HepG2 (cell line): ENCODE measurements around the gene STEAP1B. TPM values are rescaled to one million over a fixed set of nuclear protein-coding genes. Genes with fewer than 3 reads are reported as not detected.

Experiments
- ATAC-seq: fragments of 200-7000 bp; cut with Tn5 transposase; 3 replicates; pipeline ENCODE4 v1.9.1; 2020; ENCODE audit warnings: mild to moderate bottlenecking, moderate library complexity
- BruUV-seq: library from RNA; stranded (reverse); fragments of 400-500 nt; replicated peaks from 2 replicates; lab custom pipeline; 2021; lab: Mats Ljungman, UMichigan
- CTCF ChIA-PET: fragments of 300-600 bp; formaldehyde crosslinking; extraction: SDS; loops from one replicate; lab custom pipeline; 2021; ENCODE audit warnings: low total read pairs, inconsistent platforms, low intra/inter-chr PET ratio; lab: Yijun Ruan, JAX
- POLR2A ChIA-PET: fragments of 350-600 bp; sonication (Branson Sonifier 250); formaldehyde crosslinking; loops from one replicate; lab custom pipeline; 2020; ENCODE audit warnings: antibody characterized with exemption, inconsistent platforms; lab: Yijun Ruan, JAX
- DNase-seq: peaks from one replicate; pipeline ENCODE4 v3.0.0-alpha.2; 2015; ENCODE audit warnings: low spot score
- FAIRE-seq: peaks from 3 replicates; lab custom pipeline; 2011; peaks lifted over from hg19 to GRCh38; lab: Jason Lieb, UNC
- H2AFZ ChIP-seq: one replicate; pipeline ENCODE4 v1.6.1; 2011; ENCODE audit warnings: low read length, inconsistent platforms
- H3K27ac ChIP-seq: fragments of 300-600 bp; 3 replicates; pipeline ENCODE4 v1.8.0; 2011; ENCODE audit warnings: mixed run types, mild to moderate bottlenecking, mixed read lengths, low read length, inconsistent platforms; ENCODE audit not compliant: insufficient read depth; ENCODE audit errors: extremely low read length
- H3K27me3 ChIP-seq, 2 experiments: fragments of 200-600 bp in 1 of 2; 2 replicates in 1 of 2; 3 replicates in 1 of 2; pipeline versions ENCODE4 v1.6.0 to v1.8.0; 2011; ENCODE audit warnings: low read length in 2 of 2, mild to moderate bottlenecking in 2 of 2, moderate library complexity in 2 of 2, inconsistent platforms in 1 of 2; ENCODE audit not compliant: insufficient read depth in 2 of 2, control insufficient read depth in 1 of 2
- H3K36me3 ChIP-seq, 2 experiments: fragments of 200-600 bp in 1 of 2; replicated peaks in 1 of 2; 2 replicates in 1 of 2; 3 replicates in 1 of 2; pipeline versions ENCODE4 v1.5.1 to v1.8.0; 2011; ENCODE audit warnings: low read length in 2 of 2, inconsistent platforms in 1 of 2; ENCODE audit not compliant: insufficient read depth in 2 of 2, control insufficient read depth in 1 of 2
- H3K4me1 ChIP-seq: 2 replicates; pipeline ENCODE4 v1.5.1; 2012; ENCODE audit warnings: low read length, inconsistent platforms; ENCODE audit not compliant: insufficient read depth
- H3K4me2 ChIP-seq: 2 replicates; pipeline ENCODE4 v1.6.0; 2011; ENCODE audit warnings: low read depth, low read length, inconsistent platforms
- H3K4me3 ChIP-seq, 3 experiments: fragments of 200-600 bp in 1 of 3; sonication (generic), shearing (Covaris generic) in 1 of 3; replicated peaks in 1 of 3; 2 replicates each; pipeline ENCODE4 v1.5.1; 2011 to 2016; ENCODE audit warnings: low read length in 3 of 3, inconsistent platforms in 2 of 3, low read depth in 2 of 3, mild to moderate bottlenecking in 2 of 3, control low read depth in 1 of 3, mixed read lengths in 1 of 3; ENCODE audit not compliant: insufficient read depth in 1 of 3
- H3K79me2 ChIP-seq: one replicate; pipeline ENCODE4 v1.6.1; 2011; ENCODE audit warnings: low read length, inconsistent platforms; ENCODE audit not compliant: insufficient read depth
- H3K9ac ChIP-seq: 2 replicates; pipeline ENCODE4 v1.6.0; 2011; ENCODE audit warnings: mild to moderate bottlenecking, low read depth, low read length, inconsistent platforms; ENCODE audit not compliant: insufficient read depth
- H3K9me3 ChIP-seq: 2 replicates; pipeline ENCODE4 v1.5.1; 2012; ENCODE audit warnings: mild to moderate bottlenecking, low read length
- H4K20me1 ChIP-seq: 2 replicates; pipeline ENCODE4 v1.6.0; 2011; ENCODE audit warnings: inconsistent platforms, mild to moderate bottlenecking, low read length, moderate library complexity; ENCODE audit not compliant: insufficient read depth
- ATAD3A ChIP-seq: sonication (generic); formaldehyde crosslinking; IDR thresholded peaks from 2 replicates; pipeline ENCODE4 v1.4.0; 2020; ENCODE audit warnings: missing genetic modification reagents
- ATF7 ChIP-seq, 2 experiments: fragments of 450-650 bp in 1 of 2; sonication (generic) in 1 of 2; formaldehyde crosslinking in 1 of 2; IDR thresholded peaks; 2 replicates each; pipeline versions ENCODE4 v1.4.0 to v1.6.1; 2016 to 2020; ENCODE audit warnings: antibody characterized with exemption in 1 of 2, mild to moderate bottlenecking in 1 of 2, missing genetic modification reagents in 1 of 2
- CREB1 ChIP-seq, 2 experiments: fragments of 450-650 bp in 1 of 2; IDR thresholded peaks; 2 replicates each; pipeline ENCODE4 v1.6.1; 2016 to 2017; ENCODE audit warnings: control low read depth in 1 of 2, mild to moderate bottlenecking in 1 of 2, missing compliant biosample characterization in 1 of 2, missing genetic modification characterization in 1 of 2
- RXRB ChIP-seq: IDR thresholded peaks from 2 replicates; pipeline ENCODE4 v1.6.1; 2016; ENCODE audit warnings: borderline replicate concordance, missing genetic modification reagents, missing compliant biosample characterization
- TFDP2 ChIP-seq: sonication (generic); formaldehyde crosslinking; IDR thresholded peaks from 2 replicates; pipeline ENCODE4 v1.4.0; 2020; ENCODE audit warnings: missing genetic modification reagents
- ZNF142 ChIP-seq: sonication (generic); formaldehyde crosslinking; IDR thresholded peaks from 2 replicates; pipeline ENCODE4 v1.4.0; 2020; ENCODE audit warnings: missing genetic modification reagents
- ZNF501 ChIP-seq: sonication (generic); formaldehyde crosslinking; IDR thresholded peaks from 2 replicates; pipeline ENCODE4 v1.5.1; 2020; ENCODE audit warnings: mild to moderate bottlenecking, moderate library complexity, missing genetic modification reagents
- ZNF543 ChIP-seq: sonication (generic); formaldehyde crosslinking; IDR thresholded peaks from 2 replicates; pipeline ENCODE4 v1.4.0; 2020; ENCODE audit warnings: mild to moderate bottlenecking, missing genetic modification reagents
- ZNF607 ChIP-seq: sonication (generic); formaldehyde crosslinking; IDR thresholded peaks from 2 replicates; pipeline ENCODE4 v1.5.1; 2020; ENCODE audit warnings: missing genetic modification reagents, mild to moderate bottlenecking, borderline replicate concordance
- ZSCAN22 ChIP-seq: sonication (generic); formaldehyde crosslinking; IDR thresholded peaks from 2 replicates; pipeline ENCODE4 v1.4.0; 2020; ENCODE audit warnings: mild to moderate bottlenecking, missing genetic modification reagents
- WGBS: methylation state at CpG from one replicate; pipeline ENCODE4 v1.1.6; 2017; ENCODE audit warnings: low lambda C conversion rate; 5-methylcytosine and 5-hydroxymethylcytosine counted together
- in situ Hi-C: cut with HindIII; loops from 2 replicates; pipeline ENCODE4 v1.10.0; 2017; ENCODE audit warnings: low pct_unique_long_range_greater_than_20kb; ENCODE audit not compliant: extremely low pct_ligation_motif_present
- intact Hi-C: fragments of 100-400 bp; cut with micrococcal nuclease; formaldehyde crosslinking; loops from one replicate; pipeline ENCODE4 v1.10.0; 2022; ENCODE audit not compliant: unreplicated experiment
- polyA plus RNA-seq, 8 experiments: library from polyadenylated mRNA; depleted of rRNA in 3 of 8; stranded (reverse) in 7 of 8; unstranded in 1 of 8; fragments of >200 nt; fragmentation: Illumina TruSeq in 4 of 8; extraction: Trizol in 4 of 8; gene quantifications; 2 replicates each; pipeline versions ENCODE4 v1.2.1 to v1.2.3, GENCODE V29; 2011 to 2016; ENCODE audit warnings: low read depth in 4 of 8, missing spikeins in 1 of 8, mixed read lengths in 1 of 8; ENCODE audit not compliant: insufficient read depth in 1 of 8
- total RNA-seq, 5 experiments: library from RNA; depleted of rRNA; stranded (reverse); fragments of >200 nt; fragmentation: Illumina TruSeq; extraction: Trizol; gene quantifications; 2 replicates each; pipeline ENCODE4 v1.2.3, GENCODE V29; 2016; ENCODE audit warnings: low read depth in 1 of 5
- TF ChIP-seq, protein P1 (sequence below): sonication (generic); formaldehyde crosslinking; IDR thresholded peaks from 2 replicates; pipeline ENCODE4 v1.8.1; 2023; ENCODE audit warnings: mild to moderate bottlenecking, inconsistent platforms, moderate library complexity, missing genetic modification reagents, borderline replicate concordance
- TF ChIP-seq, protein P2 (sequence below): sonication (generic); formaldehyde crosslinking; IDR thresholded peaks from 2 replicates; pipeline ENCODE4 v1.4.0; 2020; ENCODE audit warnings: missing genetic modification reagents, mild to moderate bottlenecking, borderline replicate concordance

STEAP1B gene
- total and polyA plus RNA-seq, 2 of the 13 experiments (the other 11 are each of a cell fraction or from before 2014, with no cell fraction given), result not detected

DNA sequence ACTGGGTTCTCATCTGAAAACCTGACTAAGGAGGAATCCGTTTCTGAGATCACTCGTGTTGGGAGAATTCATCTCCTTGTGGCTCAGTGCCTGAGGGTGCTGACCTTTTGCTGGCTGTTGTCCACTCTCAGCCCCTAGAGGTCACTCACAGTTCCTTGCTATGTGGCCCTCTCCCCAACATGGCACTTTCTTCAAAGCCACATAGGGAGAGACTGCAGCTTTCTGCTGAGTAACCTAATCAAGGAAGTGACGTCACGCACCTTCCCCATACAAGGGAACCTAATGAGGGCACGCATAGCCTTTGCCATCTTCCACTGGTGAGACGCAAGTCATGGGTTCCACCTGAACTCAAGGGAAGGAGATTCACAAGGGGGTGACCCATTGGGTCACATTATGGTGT, 23.2 kb downstream of the STEAP1B start:
- no peaks in the 10 kb centered on the region for H3K9me3 ChIP-seq
- H4K20me1 ChIP-seq, result no peaks in the 10 kb centered on the region
- ChIA-PET CTCF (no interaction called here), POLR2A (no interaction called here)
- H3K27ac ChIP-seq, result no peak overlapping the region
- FAIRE-seq, result no peak
- intact Hi-C loops (no loop called here), in situ Hi-C loops (no loop called here)
- H3K27me3 ChIP-seq, result peaks cover 1 to 17% of the 10 kb centered on the region in 2 experiments; a peak in 2 of 5 replicates
- 51% methylated on average over 6 of the region's 6 CpGs for WGBS
- peak; percentile 53 for ATAC-seq
- BruUV-seq, result no TSS peak
- no peak for DNase-seq
- no peak overlapping the region for H3K4me3 ChIP-seq
- no peak overlapping the region for H2AFZ ChIP-seq
- H3K36me3 ChIP-seq, result no peaks in the 10 kb centered on the region
- H3K4me2 ChIP-seq, result no peak overlapping the region
- H3K9ac ChIP-seq, result no peak overlapping the region
- no peaks in the 10 kb centered on the region for H3K79me2 ChIP-seq
- no peaks in the 10 kb centered on the region; the same call in 1 of the 2 replicates for H3K4me1 ChIP-seq
- TF ChIP-seq TFDP2 (no peak), ZNF543 (CRISPR knock-in tag) (peak; percentile 98), RXRB (CRISPR knock-in tag) (no peak), ZNF607 (CRISPR knock-in tag) (no peak), ATF7 (IDR thresholded peaks at IDR 0.05) (peak; percentile 18; the same call in 1 of the 2 replicates), ATF7 (CRISPR knock-in tag; IDR thresholded peaks at IDR 0.05) (no peak), ATAD3A (CRISPR knock-in tag) (no peak), CREB1 (IDR thresholded peaks at IDR 0.05) (peak; percentile 84), CREB1 (CRISPR knock-in tag; IDR thresholded peaks at IDR 0.05) (no peak), ZSCAN22 (CRISPR knock-in tag) (no peak), ZNF501 (no peak), ZNF142 (CRISPR knock-in tag) (no peak)
- TF ChIP-seq, protein P1, sequence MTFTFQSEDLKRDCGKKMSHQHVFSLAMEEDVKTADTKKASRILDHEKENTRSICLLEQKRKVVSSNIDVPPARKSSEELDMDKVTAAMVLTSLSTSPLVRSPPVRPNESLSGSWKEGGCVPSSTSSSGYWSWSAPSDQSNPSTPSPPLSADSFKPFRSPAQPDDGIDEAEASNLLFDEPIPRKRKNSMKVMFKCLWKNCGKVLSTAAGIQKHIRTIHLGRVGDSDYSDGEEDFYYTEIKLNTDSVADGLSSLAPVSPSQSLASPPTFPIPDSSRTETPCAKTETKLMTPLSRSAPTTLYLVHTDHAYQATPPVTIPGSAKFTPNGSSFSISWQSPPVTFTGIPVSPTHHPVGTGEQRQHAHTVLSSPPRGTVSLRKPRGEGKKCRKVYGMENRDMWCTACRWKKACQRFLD (CRISPR knock-in tag), result no peak
- TF ChIP-seq, protein P2, sequence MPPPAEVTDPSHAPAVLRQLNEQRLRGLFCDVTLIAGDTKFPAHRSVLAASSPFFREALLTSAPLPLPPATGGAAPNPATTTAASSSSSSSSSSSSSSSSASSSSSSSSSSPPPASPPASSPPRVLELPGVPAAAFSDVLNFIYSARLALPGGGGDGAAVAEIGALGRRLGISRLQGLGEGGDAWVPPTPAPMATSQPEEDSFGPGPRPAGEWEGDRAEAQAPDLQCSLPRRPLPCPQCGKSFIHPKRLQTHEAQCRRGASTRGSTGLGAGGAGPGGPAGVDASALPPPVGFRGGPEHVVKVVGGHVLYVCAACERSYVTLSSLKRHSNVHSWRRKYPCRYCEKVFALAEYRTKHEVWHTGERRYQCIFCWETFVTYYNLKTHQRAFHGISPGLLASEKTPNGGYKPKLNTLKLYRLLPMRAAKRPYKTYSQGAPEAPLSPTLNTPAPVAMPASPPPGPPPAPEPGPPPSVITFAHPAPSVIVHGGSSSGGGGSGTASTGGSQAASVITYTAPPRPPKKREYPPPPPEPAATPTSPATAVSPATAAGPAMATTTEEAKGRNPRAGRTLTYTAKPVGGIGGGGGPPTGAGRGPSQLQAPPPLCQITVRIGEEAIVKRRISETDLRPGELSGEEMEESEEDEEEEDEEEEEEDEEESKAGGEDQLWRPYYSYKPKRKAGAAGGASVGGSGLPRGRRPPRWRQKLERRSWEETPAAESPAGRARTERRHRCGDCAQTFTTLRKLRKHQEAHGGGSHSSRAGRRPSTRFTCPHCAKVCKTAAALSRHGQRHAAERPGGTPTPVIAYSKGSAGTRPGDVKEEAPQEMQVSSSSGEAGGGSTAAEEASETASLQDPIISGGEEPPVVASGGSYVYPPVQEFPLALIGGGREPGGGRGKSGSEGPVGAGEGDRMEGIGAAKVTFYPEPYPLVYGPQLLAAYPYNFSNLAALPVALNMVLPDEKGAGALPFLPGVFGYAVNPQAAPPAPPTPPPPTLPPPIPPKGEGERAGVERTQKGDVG (CRISPR knock-in tag), result no peak
